ENCODE measurements around the gene DPYD.

The DPYD gene

DNA sequence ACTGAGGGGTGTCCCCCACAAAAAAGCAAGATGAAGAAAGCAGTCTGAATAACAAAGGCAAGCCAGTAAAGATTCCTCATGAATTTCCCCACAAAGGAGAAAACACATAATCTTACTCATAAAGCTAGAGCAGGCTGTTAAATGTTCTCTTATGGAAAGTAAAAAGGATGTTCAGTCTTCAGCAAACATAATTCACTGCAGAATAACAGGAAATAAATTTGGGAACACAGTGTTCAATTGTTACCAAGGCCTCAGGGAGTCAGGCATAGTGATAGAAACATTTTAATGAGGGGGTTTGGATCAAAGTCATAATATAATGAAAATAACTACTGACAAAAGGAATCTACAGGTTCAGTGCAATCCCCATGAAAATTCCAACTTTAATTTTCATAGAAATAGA lies 297.6 kb downstream of the DPYD start:
- no peak overlapping the region for H3K4me3 ChIP-seq (ENCODE audit: low read length, poor library complexity, severe bottlenecking)
- H3K27me3 ChIP-seq (ENCODE audit: insufficient read depth, low read length, poor library complexity, severe bottlenecking) = no peaks in the 10 kb centered on the region
- no peaks in the 10 kb centered on the region for H3F3A ChIP-seq (ENCODE audit: low read depth)
- no peak overlapping the region for H2AFZ ChIP-seq (ENCODE audit: low read length)
- no peaks in the 10 kb centered on the region for H3K9me2 ChIP-seq (replicated peaks; ENCODE audit: low read depth, low read length)
- H3K36me3 ChIP-seq (ENCODE audit: insufficient read depth, low read length) = no peaks in the 10 kb centered on the region
- no peaks in the 10 kb centered on the region for H4K20me1 ChIP-seq (ENCODE audit: insufficient read depth, low read length, poor library complexity, severe bottlenecking)
- no peak overlapping the region for H3K9ac ChIP-seq (ENCODE audit: low read depth, low read length, poor library complexity, severe bottlenecking)
- H3K4me2 ChIP-seq (ENCODE audit: low read depth, low read length, poor library complexity, severe bottlenecking) = no peak overlapping the region
- H3K4me1 ChIP-seq (ENCODE audit: insufficient read depth, low read length, poor library complexity, severe bottlenecking) = peaks cover 14% of the 10 kb centered on the region
- H3K79me2 ChIP-seq (ENCODE audit: insufficient read depth, low read length) = no peaks in the 10 kb centered on the region
- H3K9me3 ChIP-seq (ENCODE audit: insufficient read depth, low read depth, low read length) = 0 out of 2 replicates have a peak, but pooled peaks cover 4% of the 10 kb centered on the region
- TF ChIP-seq, protein P1, sequence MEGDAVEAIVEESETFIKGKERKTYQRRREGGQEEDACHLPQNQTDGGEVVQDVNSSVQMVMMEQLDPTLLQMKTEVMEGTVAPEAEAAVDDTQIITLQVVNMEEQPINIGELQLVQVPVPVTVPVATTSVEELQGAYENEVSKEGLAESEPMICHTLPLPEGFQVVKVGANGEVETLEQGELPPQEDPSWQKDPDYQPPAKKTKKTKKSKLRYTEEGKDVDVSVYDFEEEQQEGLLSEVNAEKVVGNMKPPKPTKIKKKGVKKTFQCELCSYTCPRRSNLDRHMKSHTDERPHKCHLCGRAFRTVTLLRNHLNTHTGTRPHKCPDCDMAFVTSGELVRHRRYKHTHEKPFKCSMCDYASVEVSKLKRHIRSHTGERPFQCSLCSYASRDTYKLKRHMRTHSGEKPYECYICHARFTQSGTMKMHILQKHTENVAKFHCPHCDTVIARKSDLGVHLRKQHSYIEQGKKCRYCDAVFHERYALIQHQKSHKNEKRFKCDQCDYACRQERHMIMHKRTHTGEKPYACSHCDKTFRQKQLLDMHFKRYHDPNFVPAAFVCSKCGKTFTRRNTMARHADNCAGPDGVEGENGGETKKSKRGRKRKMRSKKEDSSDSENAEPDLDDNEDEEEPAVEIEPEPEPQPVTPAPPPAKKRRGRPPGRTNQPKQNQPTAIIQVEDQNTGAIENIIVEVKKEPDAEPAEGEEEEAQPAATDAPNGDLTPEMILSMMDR (conservative IDR thresholded peaks at IDR 0.05; ENCODE audit: low read length) = no peak
- no peak for TF ChIP-seq EZH2phosphoT487 (IDR thresholded peaks at IDR 0.05; ENCODE audit: borderline replicate concordance)

GRCh38 chr1:97621955-97622354 lies 298.9 kb downstream of the DPYD start:
- H3K4me1 ChIP-seq (ENCODE audit: insufficient read depth, low read length, poor library complexity, severe bottlenecking) = peaks cover 14% of the 10 kb centered on the region
- TF ChIP-seq, protein P1 (conservative IDR thresholded peaks at IDR 0.05; ENCODE audit: low read length) = no peak
- TF ChIP-seq EZH2phosphoT487 (IDR thresholded peaks at IDR 0.05; ENCODE audit: borderline replicate concordance) = no peak
- no peaks in the 10 kb centered on the region for H3K79me2 ChIP-seq (ENCODE audit: insufficient read depth, low read length)

GRCh38 chr1:97619706-97620105 lies 301.1 kb downstream of the DPYD start:
- Histone ChIP-seq H4K20me1 (ENCODE audit: insufficient read depth, low read length, poor library complexity, severe bottlenecking) (no peaks in the 10 kb centered on the region), H3K4me2 (ENCODE audit: low read depth, low read length, poor library complexity, severe bottlenecking) (no peak overlapping the region), H3K9ac (ENCODE audit: low read depth, low read length, poor library complexity, severe bottlenecking) (no peak overlapping the region), H3F3A (ENCODE audit: low read depth) (no peaks in the 10 kb centered on the region), H2AFZ (ENCODE audit: low read length) (no peak overlapping the region), H3K36me3 (ENCODE audit: insufficient read depth, low read length) (no peaks in the 10 kb centered on the region), H3K9me2 (replicated peaks; ENCODE audit: low read depth, low read length) (no peaks in the 10 kb centered on the region), H3K27me3 (ENCODE audit: insufficient read depth, low read length, poor library complexity, severe bottlenecking) (no peaks in the 10 kb centered on the region), H3K9me3 (ENCODE audit: insufficient read depth, low read depth, low read length) (0 out of 2 replicates have a peak, but pooled peaks cover 4% of the 10 kb centered on the region), H3K79me2 (ENCODE audit: insufficient read depth, low read length) (no peaks in the 10 kb centered on the region), H3K4me3 (ENCODE audit: low read length, poor library complexity, severe bottlenecking) (no peak overlapping the region), H3K4me1 (ENCODE audit: insufficient read depth, low read length, poor library complexity, severe bottlenecking) (peaks cover 4% of the 10 kb centered on the region)
- TF ChIP-seq EZH2phosphoT487 (IDR thresholded peaks at IDR 0.05; ENCODE audit: borderline replicate concordance) = no peak
- TF ChIP-seq, protein P1 (conservative IDR thresholded peaks at IDR 0.05; ENCODE audit: low read length) = no peak

More at GRCh38 chr1:97621955-97622354, 298.9 kb downstream of the DPYD start:
- 0 out of 2 replicates have a peak, but pooled peaks cover 4% of the 10 kb centered on the region for H3K9me3 ChIP-seq (ENCODE audit: insufficient read depth, low read depth, low read length)
- H3K9ac ChIP-seq (ENCODE audit: low read depth, low read length, poor library complexity, severe bottlenecking) = no peak overlapping the region
- H4K20me1 ChIP-seq (ENCODE audit: insufficient read depth, low read length, poor library complexity, severe bottlenecking) = no peaks in the 10 kb centered on the region
- no peaks in the 10 kb centered on the region for H3K9me2 ChIP-seq (replicated peaks; ENCODE audit: low read depth, low read length)
- H3K36me3 ChIP-seq (ENCODE audit: insufficient read depth, low read length) = no peaks in the 10 kb centered on the region
- H3K27me3 ChIP-seq (ENCODE audit: insufficient read depth, low read length, poor library complexity, severe bottlenecking) = no peaks in the 10 kb centered on the region
- H3F3A ChIP-seq (ENCODE audit: low read depth) = no peaks in the 10 kb centered on the region
- no peak overlapping the region for H3K4me3 ChIP-seq (ENCODE audit: low read length, poor library complexity, severe bottlenecking)
- no peak overlapping the region for H2AFZ ChIP-seq (ENCODE audit: low read length)
- no peak overlapping the region for H3K4me2 ChIP-seq (ENCODE audit: low read depth, low read length, poor library complexity, severe bottlenecking)

Measured in Loucy (cell line).